Calu3 (cell line): ENCODE data around the gene SORCS3. TPM values are rescaled to one million over a fixed set of nuclear protein-coding genes. Genes with fewer than 3 reads are reported as not detected.

Experiments
- BruUV-seq: library from RNA; stranded (reverse); fragments of 400-500 nt; replicated peaks from 2 replicates; lab custom pipeline; 2021; lab: Mats Ljungman, UMichigan
- CTCF ChIA-PET: fragments of 300-600 bp; sonication (Branson Sonifier 250); formaldehyde crosslinking; loops from one replicate; lab custom pipeline; 2022; ENCODE audit warnings: antibody characterized with exemption; lab: Charles Lee
- DNase-seq: peaks from one replicate; pipeline ENCODE4 v3.0.0; 2022
- H3K27ac Mint-ChIP-seq: one replicate; pipeline ENCODE4 v1.8.0; 2022; ENCODE audit warnings: mixed read lengths; ENCODE audit not compliant: unreplicated experiment
- H3K27me3 Mint-ChIP-seq: one replicate; pipeline ENCODE4 v1.8.0; 2022; ENCODE audit warnings: mixed read lengths; ENCODE audit not compliant: unreplicated experiment
- H3K36me3 Mint-ChIP-seq: one replicate; pipeline ENCODE4 v1.8.0; 2022; ENCODE audit warnings: mild to moderate bottlenecking, moderate library complexity, mixed read lengths; ENCODE audit not compliant: insufficient read depth, unreplicated experiment
- H3K4me1 Mint-ChIP-seq: one replicate; pipeline ENCODE4 v1.8.0; 2022; ENCODE audit warnings: mild to moderate bottlenecking, low read depth, mixed read lengths; ENCODE audit not compliant: unreplicated experiment
- H3K4me3 Mint-ChIP-seq: one replicate; pipeline ENCODE4 v1.8.0; 2022; ENCODE audit warnings: mild to moderate bottlenecking, low read depth, moderate library complexity, mixed read lengths; ENCODE audit not compliant: unreplicated experiment
- H3K9me3 Mint-ChIP-seq: one replicate; pipeline ENCODE4 v1.8.0; 2022; ENCODE audit warnings: low read depth, mixed read lengths; ENCODE audit not compliant: unreplicated experiment
- CTCF ChIP-seq: fragments of 200-600 bp; IDR thresholded peaks from one replicate; pipeline ENCODE4 v1.8.0; 2022; ENCODE audit warnings: antibody characterized with exemption; ENCODE audit not compliant: unreplicated experiment
- intact Hi-C: fragments of 100-400 bp; cut with micrococcal nuclease; formaldehyde crosslinking; loops from one replicate; pipeline ENCODE4 v1.10.0; 2022; ENCODE audit not compliant: unreplicated experiment
- total RNA-seq: library from RNA; stranded (reverse); gene quantifications from 2 replicates; pipeline ENCODE4 v1.2.3, GENCODE V29; 2022

Gene SORCS3
- total RNA-seq, 1 experiment from 2014 or later = not detected

- intact Hi-C loops = no loop called here
- H3K9me3 Mint-ChIP-seq = peaks cover 14% of the 10 kb centered on the region
- no TSS peak for BruUV-seq
- H3K36me3 Mint-ChIP-seq = no peaks in the 10 kb centered on the region
- no peaks in the 10 kb centered on the region for H3K27me3 Mint-ChIP-seq
- H3K4me3 Mint-ChIP-seq = no peak overlapping the region
- DNase-seq = no peak
- no peak overlapping the region for H3K27ac Mint-ChIP-seq
- no peak for TF ChIP-seq CTCF
- CTCF ChIA-PET = no interaction called here
- no peaks in the 10 kb centered on the region for H3K4me1 Mint-ChIP-seq
These were observed 637.3 kb downstream of the SORCS3 start for GRCh38 chr10:105278439-105278838.

- CTCF ChIA-PET = no interaction called here
- H3K36me3 Mint-ChIP-seq = no peaks in the 10 kb centered on the region
- no peaks in the 10 kb centered on the region for H3K4me1 Mint-ChIP-seq
- BruUV-seq = no TSS peak
- H3K4me3 Mint-ChIP-seq = no peak overlapping the region
- no peak for TF ChIP-seq CTCF
- H3K9me3 Mint-ChIP-seq = peaks cover 14% of the 10 kb centered on the region
- no peaks in the 10 kb centered on the region for H3K27me3 Mint-ChIP-seq
- intact Hi-C loops = no loop called here
- no peak overlapping the region for H3K27ac Mint-ChIP-seq
- no peak for DNase-seq
These were observed 638.0 kb downstream of the SORCS3 start for GRCh38 chr10:105279101-105279500.

- no peak for DNase-seq
- no peak for TF ChIP-seq CTCF
- Mint-ChIP-seq H3K27ac (no peak overlapping the region), H3K27me3 (no peaks in the 10 kb centered on the region), H3K9me3 (peaks cover 7% of the 10 kb centered on the region), H3K36me3 (no peaks in the 10 kb centered on the region), H3K4me1 (no peaks in the 10 kb centered on the region), H3K4me3 (no peak overlapping the region)
- intact Hi-C loops = no loop called here
- no TSS peak for BruUV-seq
- CTCF ChIA-PET = no interaction called here
These were observed 639.8 kb downstream of the SORCS3 start for GRCh38 chr10:105280895-105281294.

- no peaks in the 10 kb centered on the region for H3K36me3 Mint-ChIP-seq
- intact Hi-C loops = no loop called here
- H3K4me3 Mint-ChIP-seq = no peak overlapping the region
- CTCF ChIA-PET = no interaction called here
- H3K4me1 Mint-ChIP-seq = no peaks in the 10 kb centered on the region
- no peak for DNase-seq
- H3K27ac Mint-ChIP-seq = no peak overlapping the region
- TF ChIP-seq CTCF = no peak
- no TSS peak for BruUV-seq
- no peaks in the 10 kb centered on the region for H3K27me3 Mint-ChIP-seq
- H3K9me3 Mint-ChIP-seq = peaks cover 3% of the 10 kb centered on the region
These were observed 643.6 kb downstream of the SORCS3 start for GRCh38 chr10:105284476-105285215.
